Measurements from ENCODE around the gene MTUS2. TPM values are rescaled to one million over a fixed set of nuclear protein-coding genes. Genes with fewer than 3 reads are reported as not detected.

Gene MTUS2
- total RNA-seq, 1 donor from 2014 or later, result 4.1 TPM

GRCh38 chr13:29439601-29440388 lies 619.7 kb downstream of the MTUS2 start:
- TF ChIP-seq, protein P1, sequence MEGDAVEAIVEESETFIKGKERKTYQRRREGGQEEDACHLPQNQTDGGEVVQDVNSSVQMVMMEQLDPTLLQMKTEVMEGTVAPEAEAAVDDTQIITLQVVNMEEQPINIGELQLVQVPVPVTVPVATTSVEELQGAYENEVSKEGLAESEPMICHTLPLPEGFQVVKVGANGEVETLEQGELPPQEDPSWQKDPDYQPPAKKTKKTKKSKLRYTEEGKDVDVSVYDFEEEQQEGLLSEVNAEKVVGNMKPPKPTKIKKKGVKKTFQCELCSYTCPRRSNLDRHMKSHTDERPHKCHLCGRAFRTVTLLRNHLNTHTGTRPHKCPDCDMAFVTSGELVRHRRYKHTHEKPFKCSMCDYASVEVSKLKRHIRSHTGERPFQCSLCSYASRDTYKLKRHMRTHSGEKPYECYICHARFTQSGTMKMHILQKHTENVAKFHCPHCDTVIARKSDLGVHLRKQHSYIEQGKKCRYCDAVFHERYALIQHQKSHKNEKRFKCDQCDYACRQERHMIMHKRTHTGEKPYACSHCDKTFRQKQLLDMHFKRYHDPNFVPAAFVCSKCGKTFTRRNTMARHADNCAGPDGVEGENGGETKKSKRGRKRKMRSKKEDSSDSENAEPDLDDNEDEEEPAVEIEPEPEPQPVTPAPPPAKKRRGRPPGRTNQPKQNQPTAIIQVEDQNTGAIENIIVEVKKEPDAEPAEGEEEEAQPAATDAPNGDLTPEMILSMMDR (conservative IDR thresholded peaks at IDR 0.05), result no peak
- H3K27ac Mint-ChIP-seq, result no peak overlapping the region
- no peak for DNase-seq (ENCODE audit: extremely low spot score, unreplicated experiment)
- H3K9me3 Mint-ChIP-seq, result no peaks in the 10 kb centered on the region
- H3K27me3 Mint-ChIP-seq, result no peaks in the 10 kb centered on the region
- H3K4me1 Mint-ChIP-seq (ENCODE audit: unreplicated experiment), result peaks cover 14% of the 10 kb centered on the region
- H3K36me3 Mint-ChIP-seq, result no peaks in the 10 kb centered on the region
- no peak overlapping the region for H3K4me3 Mint-ChIP-seq

DNA sequence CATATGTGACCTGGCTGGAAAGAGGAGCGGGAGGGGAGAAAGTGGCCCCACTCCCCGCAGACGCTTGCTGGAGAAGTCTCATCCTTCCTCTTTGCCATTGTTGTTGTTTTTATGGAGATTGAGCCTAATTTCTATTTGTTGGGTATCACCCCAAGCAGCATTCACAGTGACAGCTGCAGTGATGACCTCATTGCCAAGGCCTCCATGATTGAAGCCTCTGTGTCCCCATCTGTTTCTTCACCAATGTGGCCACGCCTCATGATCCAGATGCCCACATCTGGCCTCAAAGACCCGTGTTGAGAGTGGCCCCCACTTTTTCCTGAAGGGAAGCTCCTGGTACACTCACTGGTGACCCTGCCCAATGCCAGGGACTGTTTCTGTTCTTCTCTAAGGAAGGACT lies 621.2 kb downstream of the MTUS2 start:
- no peak overlapping the region for H3K4me3 Mint-ChIP-seq
- H3K27ac Mint-ChIP-seq, result no peak overlapping the region
- H3K27me3 Mint-ChIP-seq, result no peaks in the 10 kb centered on the region
- TF ChIP-seq, protein P1 (conservative IDR thresholded peaks at IDR 0.05), result no peak
- DNase-seq (ENCODE audit: extremely low spot score, unreplicated experiment), result no peak
- no peaks in the 10 kb centered on the region for H3K36me3 Mint-ChIP-seq
- peaks cover 4% of the 10 kb centered on the region for H3K4me1 Mint-ChIP-seq (ENCODE audit: unreplicated experiment)
- no peaks in the 10 kb centered on the region for H3K9me3 Mint-ChIP-seq

- Mint-ChIP-seq H3K27me3 (no peaks in the 10 kb centered on the region), H3K4me3 (no peak overlapping the region), H3K9me3 (no peaks in the 10 kb centered on the region), H3K36me3 (no peaks in the 10 kb centered on the region), H3K4me1 (ENCODE audit: unreplicated experiment) (no peaks in the 10 kb centered on the region), H3K27ac (no peak overlapping the region)
- TF ChIP-seq, protein P1 (conservative IDR thresholded peaks at IDR 0.05), result no peak
- DNase-seq (ENCODE audit: extremely low spot score, unreplicated experiment), result no peak
These were observed 625.9 kb downstream of the MTUS2 start for GRCh38 chr13:29446016-29446415.

DNA sequence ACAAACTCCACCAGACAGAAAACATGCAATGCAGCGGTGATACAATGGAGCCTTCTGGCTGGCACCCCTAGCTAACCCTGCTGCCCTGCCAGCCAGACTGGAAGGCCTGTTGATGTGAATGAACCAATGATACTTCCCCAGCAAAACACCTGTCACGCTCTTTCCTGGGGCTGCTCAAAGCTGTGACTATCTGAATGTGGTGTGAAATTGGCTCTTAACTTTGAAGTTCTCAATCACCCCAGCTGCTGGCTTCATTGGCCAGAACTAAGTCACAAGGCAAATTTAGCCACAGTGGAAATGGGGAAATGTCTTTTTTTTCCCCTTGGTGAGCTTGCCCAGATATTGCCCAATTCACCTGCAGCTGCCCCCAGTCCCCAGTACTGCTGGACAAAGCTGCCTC lies 628.0 kb downstream of the MTUS2 start:
- Mint-ChIP-seq H3K4me3 (no peak overlapping the region), H3K9me3 (no peaks in the 10 kb centered on the region), H3K27ac (no peak overlapping the region), H3K27me3 (no peaks in the 10 kb centered on the region), H3K4me1 (ENCODE audit: unreplicated experiment) (peaks cover 5% of the 10 kb centered on the region), H3K36me3 (no peaks in the 10 kb centered on the region)
- DNase-seq (ENCODE audit: extremely low spot score, unreplicated experiment), result no peak
- TF ChIP-seq, protein P1 (conservative IDR thresholded peaks at IDR 0.05), result no peak

- H3K9me3 Mint-ChIP-seq, result no peaks in the 10 kb centered on the region
- TF ChIP-seq, protein P1 (conservative IDR thresholded peaks at IDR 0.05), result no peak
- no peaks in the 10 kb centered on the region for H3K36me3 Mint-ChIP-seq
- no peaks in the 10 kb centered on the region for H3K27me3 Mint-ChIP-seq
- H3K4me1 Mint-ChIP-seq (ENCODE audit: unreplicated experiment), result peaks cover 9% of the 10 kb centered on the region
- H3K27ac Mint-ChIP-seq, result no peak overlapping the region
- H3K4me3 Mint-ChIP-seq, result no peak overlapping the region
- DNase-seq (ENCODE audit: extremely low spot score, unreplicated experiment), result no peak
These were observed 629.6 kb downstream of the MTUS2 start for GRCh38 chr13:29449726-29450125.
